GM23338 (cell line): ENCODE results near the gene SNW1. TPM values are rescaled to one million over a fixed set of nuclear protein-coding genes. Genes with fewer than 3 reads are reported as not detected.
A peak's percentile ranks its signal among the peaks of the same experiment; 100 is the strongest.

Experiments used
- ATAC-seq: fragments of 200-7000 bp; cut with Tn5 transposase; 3 replicates; pipeline ENCODE4 v1.9.1; 2020
- DNase-seq: peaks from one replicate; pipeline ENCODE4 v3.0.0-alpha.2; 2015; ENCODE audit warnings: low spot score
- H2AFZ ChIP-seq: fragments of 200-600 bp; sonication (generic); 2 replicates; pipeline ENCODE4 v1.8.0; 2016; ENCODE audit warnings: antibody characterized with exemption, mild to moderate bottlenecking, moderate library complexity
- H3F3A ChIP-seq: fragments of 200-600 bp; sonication (generic); replicated peaks from 2 replicates; pipeline ENCODE4 v1.8.0; 2017; ENCODE audit warnings: antibody characterized with exemption, mixed run types, low read depth
- H3K27ac ChIP-seq: fragments of 200-600 bp; sonication (generic); 2 replicates; pipeline ENCODE4 v1.6.1; 2016; ENCODE audit warnings: low read depth
- H3K27me3 ChIP-seq: fragments of 200-600 bp; sonication (generic); 2 replicates; pipeline ENCODE4 v1.8.0; 2016; ENCODE audit warnings: mild to moderate bottlenecking, mixed run types, moderate library complexity; ENCODE audit not compliant: insufficient read depth
- H3K36me3 ChIP-seq: fragments of 200-600 bp; sonication (generic); 2 replicates; pipeline ENCODE4 v1.8.0; 2016; ENCODE audit warnings: mild to moderate bottlenecking; ENCODE audit not compliant: insufficient read depth
- H3K4me1 ChIP-seq: fragments of 200-600 bp; sonication (generic); 2 replicates; pipeline ENCODE4 v1.8.0; 2016; ENCODE audit warnings: mild to moderate bottlenecking, moderate library complexity; ENCODE audit not compliant: insufficient read depth
- H3K4me2 ChIP-seq: fragments of 200-600 bp; sonication (generic); 2 replicates; pipeline ENCODE4 v1.7.1; 2017; ENCODE audit warnings: mixed run types
- H3K4me3 ChIP-seq: fragments of 200-600 bp; sonication (generic); 2 replicates; pipeline ENCODE4 v1.6.1; 2016; ENCODE audit warnings: mixed run types
- H3K79me2 ChIP-seq: fragments of 200-600 bp; sonication (generic); replicated peaks from 2 replicates; pipeline ENCODE4 v1.8.0; 2017; ENCODE audit warnings: mild to moderate bottlenecking; ENCODE audit not compliant: insufficient read depth
- H3K9me2 ChIP-seq: fragments of 200-600 bp; sonication (generic); 2 replicates; pipeline ENCODE4 v1.8.0; 2017; ENCODE audit not compliant: insufficient read depth
- H4K20me1 ChIP-seq: fragments of 200-600 bp; sonication (generic); replicated peaks from 2 replicates; pipeline ENCODE4 v1.8.0; 2017; ENCODE audit warnings: mild to moderate bottlenecking; ENCODE audit not compliant: insufficient read depth
- H3K27ac Mint-ChIP-seq: 2 replicates; pipeline ENCODE4 v1.8.0; 2020; ENCODE audit warnings: inconsistent platforms, mild to moderate bottlenecking, moderate library complexity, mixed read lengths
- H3K27me3 Mint-ChIP-seq: 3 replicates; pipeline ENCODE4 v1.8.0; 2022; ENCODE audit warnings: low read depth, mild to moderate bottlenecking, moderate library complexity, mixed read lengths, inconsistent platforms; ENCODE audit not compliant: insufficient read depth, poor library complexity
- H3K36me3 Mint-ChIP-seq: 3 replicates; pipeline ENCODE4 v1.8.0; 2021; ENCODE audit warnings: low read depth, mild to moderate bottlenecking, inconsistent platforms, moderate library complexity, mixed read lengths
- H3K4me1 Mint-ChIP-seq: 3 replicates; pipeline ENCODE4 v1.8.0; 2020; ENCODE audit warnings: mild to moderate bottlenecking, inconsistent platforms, mixed read lengths
- H3K4me3 Mint-ChIP-seq: 3 replicates; pipeline ENCODE4 v1.8.0; 2021; ENCODE audit warnings: moderate library complexity, mild to moderate bottlenecking, inconsistent platforms, mixed read lengths
- H3K9me3 Mint-ChIP-seq: 3 replicates; pipeline ENCODE4 v1.8.0; 2020; ENCODE audit warnings: moderate library complexity, mild to moderate bottlenecking, inconsistent platforms, mixed read lengths
- CREB1 ChIP-seq: fragments of 250-450 bp; sonication (Bioruptor Pico); IDR thresholded peaks from 2 replicates; pipeline ENCODE4 v1.5.0; 2020; ENCODE audit warnings: low read depth, mild to moderate bottlenecking, moderate library complexity
- CTCF ChIP-seq, 2 experiments: fragments of 200-600 bp in 1 of 2; sonication (generic) in 1 of 2; conservative IDR thresholded peaks; 2 replicates each; pipeline versions ENCODE4 v1.5.1 to v1.6.1; 2016 to 2017; ENCODE audit warnings: antibody characterized with exemption in 2 of 2, low read depth in 2 of 2, mild to moderate bottlenecking in 2 of 2, moderate library complexity in 1 of 2
- ETS1 ChIP-seq: IDR thresholded peaks from 2 replicates; pipeline ENCODE4 v1.6.1; 2016; ENCODE audit warnings: antibody characterized with exemption
- EZH2 ChIP-seq: fragments of 200-600 bp; sonication (generic); IDR thresholded peaks from one replicate; pipeline ENCODE4 v1.8.0; 2017; ENCODE audit warnings: antibody characterized with exemption, mild to moderate bottlenecking, low read depth; ENCODE audit not compliant: unreplicated experiment
- JUNB ChIP-seq: IDR thresholded peaks from one replicate; pipeline ENCODE4 v1.6.1; 2016; ENCODE audit warnings: antibody characterized with exemption; ENCODE audit not compliant: unreplicated experiment
- NANOG ChIP-seq: IDR thresholded peaks from 2 replicates; pipeline ENCODE4 v1.6.1; 2016; ENCODE audit warnings: antibody characterized with exemption, borderline replicate concordance
- POLR2AphosphoS5 ChIP-seq: IDR thresholded peaks from 2 replicates; pipeline ENCODE4 v1.6.1; 2016; ENCODE audit warnings: antibody characterized with exemption, low read depth
- REST ChIP-seq: IDR thresholded peaks from one replicate; pipeline ENCODE4 v1.6.1; 2018; ENCODE audit warnings: antibody characterized with exemption; ENCODE audit not compliant: unreplicated experiment
- STAT1 ChIP-seq: IDR thresholded peaks from one replicate; pipeline ENCODE4 v1.6.1; 2016; ENCODE audit warnings: antibody characterized with exemption; ENCODE audit not compliant: unreplicated experiment
- ZNF114 ChIP-seq: fragments of 250-450 bp; sonication (Bioruptor Pico); IDR thresholded peaks from 2 replicates; pipeline ENCODE4 v1.5.0; 2020; ENCODE audit warnings: mild to moderate bottlenecking, moderate library complexity
- ZNF331 ChIP-seq: fragments of 250-450 bp; sonication (Bioruptor Pico); IDR thresholded peaks from 2 replicates; pipeline ENCODE4 v1.5.0; 2020; ENCODE audit warnings: low read depth, mild to moderate bottlenecking, moderate library complexity
- ZNF462 ChIP-seq: fragments of 250-450 bp; sonication (Bioruptor Pico); IDR thresholded peaks from 2 replicates; pipeline ENCODE4 v1.5.0; 2020; ENCODE audit warnings: mild to moderate bottlenecking, moderate library complexity
- polyA plus RNA-seq: library from polyadenylated mRNA; unstranded; fragments of >200 nt; fragmentation: Nextera tagmentation; extraction: Ambion mirVana; gene quantifications from 2 replicates; pipeline ENCODE4 v1.2.1, GENCODE V29; 2016
- total RNA-seq: library from RNA; depleted of rRNA; stranded (reverse); fragments of >200 nt; shearing (Covaris generic); gene quantifications from 2 replicates; pipeline ENCODE4 v1.2.3, GENCODE V29; 2014

Gene SNW1
- total and polyA plus RNA-seq, 2 experiments from 2014 or later = 60.5 to 129 TPM

GRCh38 chr14:77710364-77710763, 50.6 kb downstream of the SNW1 start (continued):
- TF ChIP-seq CTCF (conservative IDR thresholded peaks at IDR 0.05; ENCODE audit: low read depth in 2 of 2) (no peak), JUNB (no peak)

GRCh38 chr14:77709412-77709811, 51.5 kb downstream of the SNW1 start:
- Histone ChIP-seq H4K20me1 (peaks cover 36% of the 10 kb centered on the region), H3K27me3 (no peaks in the 10 kb centered on the region), H3K4me1 (peaks cover 6% of the 10 kb centered on the region), H3K36me3 (peaks cover 44% of the 10 kb centered on the region), H3K79me2 (peaks cover 97% of the 10 kb centered on the region), H3K27ac (0 out of 2 replicates have a peak overlapping the region, but pooled peaks have one; percentile 1), H3K4me2 (peak overlapping the region; percentile 84), H3F3A (peaks cover 9% of the 10 kb centered on the region), H3K4me3 (peak overlapping the region; percentile 85), H3K9me2 (no peaks in the 10 kb centered on the region), H2AFZ (no peak overlapping the region)
- H3K27me3 Mint-ChIP-seq = peaks cover 4% of the 10 kb centered on the region
- no peaks in the 10 kb centered on the region for H3K9me3 Mint-ChIP-seq
- no peak for DNase-seq
- peaks cover 56% of the 10 kb centered on the region for H3K36me3 Mint-ChIP-seq
- ATAC-seq = no peak
- H3K4me3 Mint-ChIP-seq = peak overlapping the region; percentile 98
- H3K27ac Mint-ChIP-seq = peak overlapping the region; percentile 98; the same call in 1 of the 2 replicates
- peaks cover 15% of the 10 kb centered on the region; the same call in 2 of the 3 replicates for H3K4me1 Mint-ChIP-seq
- TF ChIP-seq POLR2AphosphoS5 = no peak
- TF ChIP-seq CREB1 (CRISPR knock-in tag) = no peak
- no peak for TF ChIP-seq ZNF331
- TF ChIP-seq ZNF114 = no peak
- TF ChIP-seq EZH2 = no peak
- TF ChIP-seq ETS1 = no peak
- TF ChIP-seq ZNF462 = no peak
- TF ChIP-seq NANOG = no peak
- no peak for TF ChIP-seq STAT1
- no peak for TF ChIP-seq JUNB
- TF ChIP-seq REST = no peak
